Daoy (cell line): ENCODE measurements around the gene PFKFB2. TPM values are rescaled to one million over a fixed set of nuclear protein-coding genes. Genes with fewer than 3 reads are reported as not detected.

Experiments used
- DNase-seq: peaks from one replicate; pipeline ENCODE4 v3.0.0-alpha.2; 2015; ENCODE audit warnings: low read depth
- total RNA-seq: library from RNA; depleted of rRNA; stranded (reverse); fragments of >200 nt; shearing (Covaris generic); gene quantifications from 2 replicates; pipeline ENCODE4 v1.2.3, GENCODE V29; 2014

The PFKFB2 gene
- total RNA-seq, 1 experiment from 2014 or later = 2.2 TPM

GRCh38 chr1:207067185-207067584 lies 14.1 kb downstream of the PFKFB2 start:
- DNase-seq = no peak

GRCh38 chr1:207067665-207068064 lies 14.6 kb downstream of the PFKFB2 start:
- no peak for DNase-seq

- DNase-seq = no peak
Measured at GRCh38 chr1:207069061-207069460, 16.0 kb downstream of the PFKFB2 start.

- DNase-seq = no peak
Measured at GRCh38 chr1:207069858-207070506, 16.9 kb downstream of the PFKFB2 start.

GRCh38 chr1:207070811-207071210 lies 17.7 kb downstream of the PFKFB2 start:
- DNase-seq = no peak

- DNase-seq = no peak
Measured at GRCh38 chr1:207071426-207071825, 18.4 kb downstream of the PFKFB2 start.

- no peak for DNase-seq
Measured at GRCh38 chr1:207072233-207072632, 19.2 kb downstream of the PFKFB2 start.

GRCh38 chr1:207073906-207074820 lies 21.1 kb downstream of the PFKFB2 start:
- DNase-seq = no peak

- DNase-seq = no peak
Measured at GRCh38 chr1:207076181-207076955, 23.3 kb downstream of the PFKFB2 start.

- DNase-seq = no peak
Measured at GRCh38 chr1:207077012-207077411, 23.9 kb downstream of the PFKFB2 start.

- DNase-seq = peak; percentile 66
Measured at GRCh38 chr1:207077470-207078377, 24.6 kb downstream of the PFKFB2 start.

- DNase-seq = no peak
Measured at GRCh38 chr1:207078578-207079132, 25.6 kb downstream of the PFKFB2 start.

GRCh38 chr1:207079706-207080241 lies 26.7 kb downstream of the PFKFB2 start:
- no peak for DNase-seq

GRCh38 chr1:207081088-207081487 lies 28.0 kb downstream of the PFKFB2 start:
- DNase-seq = no peak

GRCh38 chr1:207081806-207082205 lies 28.7 kb downstream of the PFKFB2 start:
- no peak for DNase-seq

GRCh38 chr1:207084232-207084631 lies 31.2 kb downstream of the PFKFB2 start:
- DNase-seq = no peak

GRCh38 chr1:207084701-207085180 lies 31.7 kb downstream of the PFKFB2 start:
- peak; percentile 70 for DNase-seq

GRCh38 chr1:207085887-207086286 lies 32.8 kb downstream of the PFKFB2 start:
- DNase-seq = no peak

GRCh38 chr1:207088161-207088560 lies 35.1 kb downstream of the PFKFB2 start:
- DNase-seq = no peak
